AG09319 (cell line): Measurements from ENCODE around the gene GRID1.

ENCODE experiments used
- DNase-seq: peaks from one replicate; pipeline ENCODE4 v3.0.0-alpha.2; 2010; ENCODE audit warnings: low read depth; ENCODE audit errors: extremely low read depth
- CTCF ChIP-seq: IDR thresholded peaks from 2 replicates; pipeline ENCODE4 v1.5.1; 2011; ENCODE audit warnings: low read depth, mild to moderate bottlenecking, inconsistent platforms, low read length, moderate library complexity

The GRID1 gene

GRCh38 chr10:86357041-86357440 lies 9.6 kb downstream of the GRID1 start:
- DNase-seq, result no peak
- no peak for TF ChIP-seq CTCF

- no peak for DNase-seq
- no peak for TF ChIP-seq CTCF
Measured at GRCh38 chr10:86356296-86356695, 10.3 kb downstream of the GRID1 start.

GRCh38 chr10:86355571-86356038 lies 11.0 kb downstream of the GRID1 start:
- no peak for TF ChIP-seq CTCF
- DNase-seq, result no peak

- no peak for TF ChIP-seq CTCF
- DNase-seq, result no peak
Measured at GRCh38 chr10:86354761-86355540, 11.6 kb downstream of the GRID1 start.

GRCh38 chr10:86353506-86354485 lies 12.8 kb downstream of the GRID1 start:
- DNase-seq, result no peak

GRCh38 chr10:86350897-86351296 lies 15.7 kb downstream of the GRID1 start:
- DNase-seq, result no peak
- TF ChIP-seq CTCF, result no peak

More at GRCh38 chr10:86353506-86354485, 12.8 kb downstream of the GRID1 start:
- no peak for TF ChIP-seq CTCF
